HepG2 (cell line): ENCODE results near the gene NUP62. TPM values are rescaled to one million over a fixed set of nuclear protein-coding genes. Genes with fewer than 3 reads are reported as not detected.
A peak's percentile ranks its signal among the peaks of the same experiment; 100 is the strongest.

ENCODE experiments used
- BORCS8-MEF2B ChIP-seq: sonication (generic); formaldehyde crosslinking; IDR thresholded peaks from 2 replicates; pipeline ENCODE4 v1.8.0; 2022; ENCODE audit warnings: mild to moderate bottlenecking, missing genetic modification reagents
- CCAR2 ChIP-seq: fragments of 200-400 bp; formaldehyde crosslinking; optimal IDR thresholded peaks from 2 replicates; pipeline ENCODE3; 2018; ENCODE audit warnings: low read depth, mild to moderate bottlenecking, low read length, moderate library complexity
- FOSL1 ChIP-seq: sonication (generic); formaldehyde crosslinking; IDR thresholded peaks from 2 replicates; pipeline ENCODE4 v1.9.0; 2021; ENCODE audit warnings: missing genetic modification reagents, borderline replicate concordance
- FOXO1 ChIP-seq: sonication (generic); formaldehyde crosslinking; IDR thresholded peaks from 2 replicates; pipeline ENCODE4 v1.4.0; 2020; ENCODE audit warnings: missing genetic modification reagents
- GABPA ChIP-seq, 2 experiments: IDR thresholded peaks; 2 replicates each; pipeline ENCODE4 v1.6.1; 2011 to 2016; ENCODE audit warnings: low read depth in 2 of 2, low read length in 1 of 2, missing biosample characterization in 1 of 2, missing genetic modification characterization in 1 of 2
- ISL2 ChIP-seq: sonication (generic); formaldehyde crosslinking; IDR thresholded peaks from 2 replicates; pipeline ENCODE4 v1.5.0; 2020; ENCODE audit warnings: missing genetic modification reagents
- ISX ChIP-seq: sonication (generic); formaldehyde crosslinking; conservative IDR thresholded peaks from 2 replicates; pipeline ENCODE4 v1.5.0; 2020; ENCODE audit warnings: missing genetic modification reagents
- KAT8 ChIP-seq: IDR thresholded peaks from 2 replicates; pipeline ENCODE4 v1.6.1; 2016; ENCODE audit warnings: missing genetic modification reagents, missing compliant biosample characterization
- MTA1 ChIP-seq: sonication (generic); formaldehyde crosslinking; IDR thresholded peaks from 2 replicates; pipeline ENCODE4 v1.4.0; 2020; ENCODE audit warnings: missing genetic modification reagents, mild to moderate bottlenecking, borderline replicate concordance
- MTA3 ChIP-seq: sonication (generic); formaldehyde crosslinking; IDR thresholded peaks from 2 replicates; pipeline ENCODE4 v1.4.0; 2020; ENCODE audit warnings: missing genetic modification reagents
- NCOR1 ChIP-seq: fragments of 200-600 bp; sonication (generic); IDR thresholded peaks from 2 replicates; pipeline ENCODE4 v1.7.0; 2017; ENCODE audit warnings: antibody characterized with exemption, low read length, borderline replicate concordance
- PBX3 ChIP-seq: sonication (generic); formaldehyde crosslinking; IDR thresholded peaks from 2 replicates; pipeline ENCODE4 v1.8.1; 2023; ENCODE audit warnings: missing genetic modification reagents, inconsistent platforms, borderline replicate concordance
- RAD21 ChIP-seq: fragments of 450-650 bp; formaldehyde crosslinking; IDR thresholded peaks from 2 replicates; pipeline ENCODE4 v1.5.0; 2020; ENCODE audit warnings: mild to moderate bottlenecking
- SMC3 ChIP-seq: IDR thresholded peaks from 2 replicates; pipeline ENCODE4 v1.6.1; 2011; ENCODE audit warnings: low read length, improper control_type of control experiment
- SRSF1 ChIP-seq: fragments of 200-400 bp; formaldehyde crosslinking; optimal IDR thresholded peaks from 2 replicates; pipeline ENCODE3; 2017; ENCODE audit warnings: mild to moderate bottlenecking, low read depth, low read length, moderate library complexity
- TMF1 ChIP-seq: sonication (generic); formaldehyde crosslinking; IDR thresholded peaks from 2 replicates; pipeline ENCODE4 v1.8.1; 2022; ENCODE audit warnings: low read depth, missing genetic modification reagents
- ZBTB8A ChIP-seq: sonication (generic); formaldehyde crosslinking; IDR thresholded peaks from 2 replicates; pipeline ENCODE4 v1.4.0; 2020; ENCODE audit warnings: mild to moderate bottlenecking, low read depth, missing genetic modification reagents, borderline replicate concordance
- ZFP36L1 ChIP-seq: sonication (generic); formaldehyde crosslinking; IDR thresholded peaks from 2 replicates; pipeline ENCODE4 v1.8.0; 2022; ENCODE audit warnings: mild to moderate bottlenecking, missing genetic modification reagents, moderate library complexity
- ZNF256 ChIP-seq: sonication (generic); formaldehyde crosslinking; conservative IDR thresholded peaks from 2 replicates; pipeline ENCODE4 v1.4.0; 2020; ENCODE audit warnings: missing genetic modification reagents
- ZNF350 ChIP-seq: sonication (generic); formaldehyde crosslinking; IDR thresholded peaks from 2 replicates; pipeline ENCODE4 v1.4.0; 2020; ENCODE audit warnings: mild to moderate bottlenecking, low read depth, missing genetic modification reagents, borderline replicate concordance
- ZNF552 ChIP-seq: sonication (generic); formaldehyde crosslinking; IDR thresholded peaks from 2 replicates; pipeline ENCODE4 v1.9.0; 2022; ENCODE audit warnings: missing genetic modification reagents, mild to moderate bottlenecking, borderline replicate concordance
- ZNF672 ChIP-seq: sonication (generic); formaldehyde crosslinking; IDR thresholded peaks from 2 replicates; pipeline ENCODE4 v1.8.1; 2022; ENCODE audit warnings: missing genetic modification reagents
- ZNF747 ChIP-seq: sonication (generic); formaldehyde crosslinking; IDR thresholded peaks from 2 replicates; pipeline ENCODE4 v1.8.1; 2023; ENCODE audit warnings: missing genetic modification reagents, mild to moderate bottlenecking, borderline replicate concordance
- polyA plus RNA-seq, 8 experiments: library from polyadenylated mRNA; depleted of rRNA in 3 of 8; stranded (reverse) in 7 of 8; unstranded in 1 of 8; fragments of >200 nt; fragmentation: Illumina TruSeq in 4 of 8; extraction: Trizol in 4 of 8; gene quantifications; 2 replicates each; pipeline versions ENCODE4 v1.2.1 to v1.2.3, GENCODE V29; 2011 to 2016; ENCODE audit warnings: low read depth in 4 of 8, missing spikeins in 1 of 8, mixed read lengths in 1 of 8; ENCODE audit not compliant: insufficient read depth in 1 of 8
- total RNA-seq, 5 experiments: library from RNA; depleted of rRNA; stranded (reverse); fragments of >200 nt; fragmentation: Illumina TruSeq; extraction: Trizol; gene quantifications; 2 replicates each; pipeline ENCODE4 v1.2.3, GENCODE V29; 2016; ENCODE audit warnings: low read depth in 1 of 5
- TF ChIP-seq, protein P1 (sequence below): sonication (generic); formaldehyde crosslinking; IDR thresholded peaks from 2 replicates; pipeline ENCODE4 v1.5.0; 2020; ENCODE audit warnings: missing genetic modification reagents, mild to moderate bottlenecking, borderline replicate concordance
- TF ChIP-seq, protein P2 (sequence below): sonication (generic); formaldehyde crosslinking; IDR thresholded peaks from 2 replicates; pipeline ENCODE4 v1.4.0; 2020; ENCODE audit warnings: mild to moderate bottlenecking, missing genetic modification reagents, borderline replicate concordance

The NUP62 gene
- total and polyA plus RNA-seq, 2 of the 13 experiments (the other 11 are each of a cell fraction or from before 2014, with no cell fraction given) = 16.5 to 41.5 TPM

DNA sequence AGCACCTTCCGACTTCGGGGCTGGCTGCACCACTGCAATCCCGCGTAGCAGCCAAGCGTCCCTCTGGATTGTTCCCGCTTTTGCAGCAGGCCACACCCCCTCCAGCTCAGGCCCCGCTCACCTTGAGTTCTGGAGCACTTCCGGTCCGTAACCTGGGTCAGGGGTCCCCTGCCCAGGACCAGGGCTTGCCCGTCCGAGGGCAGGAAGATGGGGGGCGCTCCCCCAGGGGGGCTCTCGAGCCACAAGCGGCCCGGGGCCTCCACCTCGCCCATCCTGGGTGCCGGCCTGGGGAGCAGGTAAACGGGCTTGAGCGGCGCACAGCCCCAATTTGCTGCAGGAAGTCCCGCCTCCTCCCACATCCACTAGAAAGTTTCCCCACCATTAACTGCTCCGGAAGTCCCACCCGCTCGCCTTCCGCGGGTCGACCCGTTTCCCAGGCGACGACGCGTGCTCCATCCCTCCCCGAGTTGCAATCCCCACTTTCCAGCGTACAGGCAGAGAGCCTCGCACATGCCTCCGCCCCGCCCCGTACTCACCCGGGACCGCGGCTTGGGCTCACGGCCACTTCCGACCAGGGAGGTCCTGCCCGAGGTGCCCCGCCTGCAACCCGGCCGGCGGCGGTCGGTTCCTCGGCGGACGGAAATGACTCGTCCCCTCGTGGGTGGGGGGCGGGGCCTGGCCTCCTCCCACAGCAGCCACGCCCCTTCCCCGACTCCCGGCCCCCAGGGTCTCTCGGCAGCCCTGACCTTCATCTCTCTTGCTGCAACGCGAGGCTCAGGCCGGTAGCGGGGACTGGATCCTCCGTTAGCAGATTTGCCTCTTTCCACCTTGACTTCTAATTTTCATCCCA, 62.1 kb downstream of the NUP62 start, which contains the start of gene PNKP (continued):
- TF ChIP-seq ZNF350 (peak; percentile 58; the same call in 1 of the 2 replicates), RAD21 (CRISPR knock-in tag) (peak; percentile 53; the same call in 1 of the 2 replicates), ZFP36L1 (CRISPR knock-in tag) (no peak), SRSF1 (no peak), ZNF552 (CRISPR knock-in tag) (peak; percentile 91; the same call in 1 of the 2 replicates), SMC3 (no peak), ZNF747 (CRISPR knock-in tag) (peak; percentile 85), CCAR2 (no peak), ZNF672 (CRISPR knock-in tag) (no peak), MTA3 (no peak), KAT8 (CRISPR knock-in tag) (peak; percentile 92), FOSL1 (CRISPR knock-in tag) (no peak; the same call in 1 of the 2 replicates), ZBTB8A (CRISPR knock-in tag) (no peak), FOXO1 (CRISPR knock-in tag) (0 out of 2 replicates have a peak, but pooled peaks have one; percentile 11), NCOR1 (no peak), GABPA (IDR thresholded peaks at IDR 0.05; ENCODE audit: low read depth, low read length) (peak; percentile 74), GABPA (CRISPR knock-in tag; IDR thresholded peaks at IDR 0.05; ENCODE audit: low read depth) (peak; percentile 95), ISX (CRISPR knock-in tag) (no peak), ISL2 (CRISPR knock-in tag) (0 out of 2 replicates have a peak, but pooled peaks have one; percentile 8), PBX3 (no peak), BORCS8-MEF2B (CRISPR knock-in tag) (0 out of 2 replicates have a peak, but pooled peaks have one; percentile 24), MTA1 (peak; percentile 56; the same call in 1 of the 2 replicates), TMF1 (CRISPR knock-in tag) (no peak; the same call in 1 of the 2 replicates), ZNF256 (CRISPR knock-in tag) (no peak)
- TF ChIP-seq, protein P1, sequence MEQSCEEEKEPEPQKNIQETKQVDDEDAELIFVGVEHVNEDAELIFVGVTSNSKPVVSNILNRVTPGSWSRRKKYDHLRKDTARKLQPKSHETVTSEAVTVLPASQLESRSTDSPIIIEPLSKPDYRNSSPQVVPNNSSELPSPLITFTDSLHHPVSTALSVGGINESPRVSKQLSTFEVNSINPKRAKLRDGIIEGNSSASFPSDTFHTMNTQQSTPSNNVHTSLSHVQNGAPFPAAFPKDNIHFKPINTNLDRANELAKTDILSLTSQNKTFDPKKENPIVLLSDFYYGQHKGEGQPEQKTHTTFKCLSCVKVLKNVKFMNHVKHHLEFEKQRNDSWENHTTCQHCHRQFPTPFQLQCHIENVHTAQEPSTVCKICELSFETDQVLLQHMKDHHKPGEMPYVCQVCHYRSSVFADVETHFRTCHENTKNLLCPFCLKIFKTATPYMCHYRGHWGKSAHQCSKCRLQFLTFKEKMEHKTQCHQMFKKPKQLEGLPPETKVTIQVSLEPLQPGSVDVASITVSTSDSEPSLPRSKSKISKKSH (CRISPR knock-in tag) = peak; percentile 93
- TF ChIP-seq, protein P2, sequence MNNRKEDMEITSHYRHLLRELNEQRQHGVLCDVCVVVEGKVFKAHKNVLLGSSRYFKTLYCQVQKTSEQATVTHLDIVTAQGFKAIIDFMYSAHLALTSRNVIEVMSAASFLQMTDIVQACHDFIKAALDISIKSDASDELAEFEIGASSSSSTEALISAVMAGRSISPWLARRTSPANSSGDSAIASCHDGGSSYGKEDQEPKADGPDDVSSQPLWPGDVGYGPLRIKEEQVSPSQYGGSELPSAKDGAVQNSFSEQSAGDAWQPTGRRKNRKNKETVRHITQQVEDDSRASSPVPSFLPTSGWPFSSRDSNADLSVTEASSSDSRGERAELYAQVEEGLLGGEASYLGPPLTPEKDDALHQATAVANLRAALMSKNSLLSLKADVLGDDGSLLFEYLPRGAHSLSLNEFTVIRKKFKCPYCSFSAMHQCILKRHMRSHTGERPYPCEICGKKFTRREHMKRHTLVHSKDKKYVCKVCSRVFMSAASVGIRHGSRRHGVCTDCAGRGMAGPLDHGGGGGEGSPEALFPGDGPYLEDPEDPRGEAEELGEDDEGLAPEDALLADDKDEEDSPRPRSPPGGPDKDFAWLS (CRISPR knock-in tag) = peak; percentile 81; the same call in 1 of the 2 replicates
